AG08396 (cell line): ENCODE data around the gene MS4A6A.

ENCODE experiments used
- DNase-seq: peaks from one replicate; pipeline ENCODE4 v3.0.0; 2012; ENCODE audit warnings: low spot score, mixed read lengths

Gene MS4A6A

DNA sequence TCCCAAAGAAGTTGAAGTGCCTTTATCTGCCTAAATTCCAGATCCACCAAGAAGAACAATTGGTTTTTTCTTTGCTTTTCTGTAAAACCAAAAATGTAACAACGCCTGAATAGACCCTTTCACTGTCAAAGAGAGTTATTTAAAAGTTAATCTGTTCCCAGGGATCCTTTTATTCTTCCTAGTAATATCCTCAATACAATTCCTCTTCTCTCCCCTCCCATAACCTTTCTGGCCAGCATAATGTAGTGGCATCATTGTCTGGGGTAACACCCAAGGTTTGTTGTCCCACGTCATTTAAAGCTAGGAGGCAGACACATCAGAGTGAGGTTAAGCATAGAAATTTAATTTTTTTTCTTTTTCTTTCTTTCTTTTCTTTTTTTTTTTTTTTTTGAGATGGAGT lies 54.5 kb downstream of the MS4A6A start:
- DNase-seq: no peak

DNA sequence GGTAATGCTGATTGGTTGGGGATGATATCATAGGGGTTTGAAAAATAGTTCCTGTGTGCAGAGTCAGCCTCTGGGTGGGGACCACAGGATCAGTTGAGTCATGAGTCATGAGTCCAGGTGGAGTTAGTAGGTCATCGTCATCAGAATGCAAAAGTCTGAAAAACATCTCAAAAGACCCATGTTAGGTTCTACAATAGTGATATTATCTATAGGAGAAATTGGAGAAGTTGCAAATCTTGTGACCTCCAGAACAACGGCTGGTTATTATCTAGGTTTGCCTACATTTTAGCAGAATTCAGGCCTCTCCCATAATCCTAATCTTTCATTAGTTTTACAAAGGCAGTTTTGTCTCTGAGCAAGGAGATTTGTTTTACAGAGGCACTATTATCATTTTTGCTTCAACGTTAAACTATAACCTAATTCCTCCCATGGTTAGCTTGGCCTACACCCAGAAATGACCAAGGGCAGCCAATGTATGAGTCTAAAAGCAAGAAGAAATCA lies 55.5 kb downstream of the MS4A6A start:
- no peak for DNase-seq

DNA sequence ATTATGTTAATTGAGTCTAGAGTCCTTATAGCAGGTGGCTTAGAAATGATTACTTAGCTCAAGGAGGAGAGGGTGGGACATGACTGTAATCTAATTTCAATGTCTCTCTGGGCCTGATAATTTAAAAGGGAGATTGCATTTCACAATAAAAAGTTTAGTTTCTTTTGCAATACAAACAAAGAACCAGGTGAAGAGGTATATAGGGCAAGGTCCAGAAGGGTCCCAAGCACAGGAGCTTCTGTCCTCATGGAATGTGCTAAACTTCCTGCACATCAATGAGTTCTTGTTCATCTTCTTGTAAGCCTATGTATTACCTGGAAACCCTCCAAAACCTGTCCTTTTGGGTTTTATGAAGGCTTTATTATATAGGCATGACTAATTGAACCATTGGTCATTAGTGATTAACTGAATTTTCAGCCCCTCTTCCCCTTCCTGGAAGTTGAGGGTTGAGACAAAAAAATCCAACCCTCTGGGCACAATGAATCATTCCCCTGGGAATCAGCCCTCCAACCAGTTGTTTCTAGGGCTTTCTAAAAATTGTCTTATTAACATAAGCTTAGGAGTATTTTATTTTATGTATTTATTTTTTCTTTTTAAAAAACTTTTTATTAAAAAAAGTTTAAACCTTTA lies 56.8 kb downstream of the MS4A6A start:
- no peak for DNase-seq

DNA sequence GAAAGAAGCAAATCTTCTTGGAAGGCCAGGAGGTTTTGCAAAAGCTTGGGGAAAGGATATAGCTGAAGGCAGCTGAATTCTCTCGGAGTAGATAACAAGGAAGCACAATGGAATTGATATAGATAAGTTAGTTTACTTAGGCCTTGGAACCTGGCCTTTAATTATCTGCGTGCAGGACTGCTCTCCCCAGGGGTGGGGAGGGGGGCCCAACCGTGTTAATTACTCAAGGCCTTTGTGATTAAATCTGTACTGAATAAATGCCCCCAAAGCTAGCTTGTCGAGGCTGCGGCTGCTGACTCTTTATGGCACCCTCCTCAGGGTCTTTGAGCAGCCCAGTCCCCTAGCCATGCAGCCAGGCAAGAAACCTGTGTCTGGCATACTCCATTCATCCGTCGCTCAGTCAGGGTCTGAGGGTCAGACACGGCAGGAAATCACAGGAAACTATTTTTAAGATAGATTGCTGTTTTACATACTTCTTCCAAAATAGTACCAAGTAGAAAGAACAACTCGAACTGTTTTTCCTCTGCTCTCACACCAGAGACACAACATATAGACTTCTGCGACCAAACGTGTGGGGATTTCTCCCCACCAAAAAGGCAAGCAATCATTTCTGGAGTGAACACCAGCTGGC lies 58.0 kb downstream of the MS4A6A start:
- DNase-seq: no peak
